Neutrophil (primary cell): ENCODE results near the gene SP110.
A peak's percentile ranks its signal among the peaks of the same experiment; 100 is the strongest.
"Not testable (repeated sequence)": the region's sequence is repeated elsewhere in the genome, so short reads cannot be mapped to it uniquely, and the experiment has no call there.

Experiments used
- H3K27ac ChIP-seq: fragments of 200-600 bp; sonication (generic); 2 replicates; pipeline ENCODE4 v1.5.1; 2016; ENCODE audit warnings: mild to moderate bottlenecking, moderate library complexity
- H3K27me3 ChIP-seq: fragments of 200-600 bp; sonication (generic); 2 replicates; pipeline ENCODE4 v1.6.0; 2016; ENCODE audit warnings: mild to moderate bottlenecking
- H3K36me3 ChIP-seq: fragments of 200-600 bp; sonication (generic); 2 replicates; pipeline ENCODE4 v1.5.1; 2017
- H3K4me1 ChIP-seq, 2 experiments: fragments of 200-600 bp in 1 of 2; sonication (generic) in 1 of 2; 1 replicate in 1 of 2; 2 replicates in 1 of 2; pipeline versions ENCODE4 v1.5.1 to v1.6.1; 2013 to 2016; ENCODE audit warnings: low read depth in 1 of 2, low read length in 1 of 2, mild to moderate bottlenecking in 1 of 2, moderate library complexity in 1 of 2; ENCODE audit not compliant: control insufficient read depth in 1 of 2, insufficient read depth in 1 of 2
- H3K4me3 ChIP-seq, 2 experiments: fragments of 200-600 bp in 1 of 2; sonication (generic) in 1 of 2; 1 replicate in 1 of 2; 2 replicates in 1 of 2; pipeline ENCODE4 v1.5.1; 2013 to 2016; ENCODE audit warnings: low read depth in 1 of 2, low read length in 1 of 2, mild to moderate bottlenecking in 1 of 2, moderate library complexity in 1 of 2
- H3K9me3 ChIP-seq: fragments of 200-600 bp; sonication (generic); 2 replicates; pipeline ENCODE4 v1.5.1; 2016
- CTCF ChIP-seq: fragments of 200-600 bp; sonication (generic); IDR thresholded peaks from 2 replicates; pipeline ENCODE4 v1.5.1; 2016; ENCODE audit warnings: antibody characterized with exemption

Gene SP110

GRCh38 chr2:230127195-230127594 is 92.6 kb downstream of the SP110 start:
- Histone ChIP-seq H3K9me3 (no peaks in the 10 kb centered on the region), H3K27me3 (no peaks in the 10 kb centered on the region), H3K27ac (peak overlapping the region; percentile 44), H3K4me1 (peaks cover 40 to 44% of the 10 kb centered on the region in 2 experiments), H3K36me3 (no peaks in the 10 kb centered on the region), H3K4me3 (no peak overlapping the region)
- TF ChIP-seq CTCF: no peak

GRCh38 chr2:230124757-230125431 is 94.9 kb downstream of the SP110 start:
- peak overlapping the region; percentile 79 for H3K27ac ChIP-seq
- H3K36me3 ChIP-seq: no peaks in the 10 kb centered on the region
- peak overlapping the region; percentile 51 to 53 for H3K4me3 ChIP-seq
- H3K27me3 ChIP-seq: no peaks in the 10 kb centered on the region
- peaks cover 40 to 44% of the 10 kb centered on the region in 2 experiments for H3K4me1 ChIP-seq
- no peak for TF ChIP-seq CTCF
- no peaks in the 10 kb centered on the region for H3K9me3 ChIP-seq

- Histone ChIP-seq H3K9me3 (no peaks in the 10 kb centered on the region), H3K4me3 (peak overlapping the region; percentile 51 to 53), H3K27me3 (no peaks in the 10 kb centered on the region), H3K4me1 (peaks cover 40 to 44% of the 10 kb centered on the region in 2 experiments), H3K27ac (peak overlapping the region; percentile 79), H3K36me3 (no peaks in the 10 kb centered on the region)
- TF ChIP-seq CTCF: no peak
Observed at GRCh38 chr2:230124235-230124634, 95.5 kb downstream of the SP110 start.

GRCh38 chr2:230120376-230120775 is 99.4 kb downstream of the SP110 start:
- H3K36me3 ChIP-seq, H3K27ac ChIP-seq, H3K27me3 ChIP-seq, H3K9me3 ChIP-seq, H3K4me3 ChIP-seq: not testable (repeated sequence)
- peaks cover 15 to 16% of the 10 kb centered on the region in 2 experiments for H3K4me1 ChIP-seq

- not testable (repeated sequence) for H3K27ac ChIP-seq, H3K27me3 ChIP-seq
Observed at GRCh38 chr2:230119827-230120226, 100.0 kb downstream of the SP110 start.

More at GRCh38 chr2:230119827-230120226, 100.0 kb downstream of the SP110 start:
- H3K9me3 ChIP-seq, H3K36me3 ChIP-seq, H3K4me3 ChIP-seq: not testable (repeated sequence)
- H3K4me1 ChIP-seq: peaks cover 10 to 11% of the 10 kb centered on the region in 2 experiments
